HEK293T (cell line): ENCODE data around the gene TENT5A.

ENCODE experiments used
- CTCF ChIA-PET: fragments of 350-600 bp; formaldehyde crosslinking; extraction: SDS; loops from one replicate; lab custom pipeline; 2021; ENCODE audit warnings: antibody characterized with exemption, inconsistent platforms; lab: Yijun Ruan, JAX
- POLR2A ChIA-PET: fragments of 350-600 bp; formaldehyde crosslinking; extraction: SDS; loops from one replicate; lab custom pipeline; 2020; ENCODE audit warnings: antibody characterized with exemption, inconsistent platforms; lab: Yijun Ruan, JAX
- DNase-seq: peaks from one replicate; pipeline ENCODE4 v3.0.0; 2012; ENCODE audit warnings: mixed read lengths; ENCODE audit errors: extremely low spot score
- ARNT ChIP-seq: fragments of 450-650 bp; IDR thresholded peaks from 2 replicates; pipeline ENCODE4 v1.6.1; 2017; ENCODE audit warnings: mild to moderate bottlenecking
- BHLHE40 ChIP-seq: fragments of 450-650 bp; IDR thresholded peaks from 2 replicates; pipeline ENCODE4 v1.6.1; 2016; ENCODE audit warnings: mild to moderate bottlenecking, moderate library complexity, borderline replicate concordance
- CTBP1 ChIP-seq: fragments of 450-650 bp; IDR thresholded peaks from 2 replicates; pipeline ENCODE4 v1.6.1; 2016; ENCODE audit warnings: borderline replicate concordance
- ELF4 ChIP-seq: fragments of 450-650 bp; IDR thresholded peaks from 2 replicates; pipeline ENCODE4 v1.6.1; 2017; ENCODE audit warnings: antibody characterized with exemption
- FOXA1 ChIP-seq: fragments of 450-650 bp; IDR thresholded peaks from 2 replicates; pipeline ENCODE4 v1.6.1; 2016; ENCODE audit warnings: mild to moderate bottlenecking
- FOXK2 ChIP-seq: fragments of 450-650 bp; IDR thresholded peaks from 2 replicates; pipeline ENCODE4 v1.6.1; 2016; ENCODE audit warnings: mild to moderate bottlenecking
- FOXM1 ChIP-seq: fragments of 450-650 bp; IDR thresholded peaks from 2 replicates; pipeline ENCODE4 v1.6.1; 2017; ENCODE audit warnings: mild to moderate bottlenecking, borderline replicate concordance
- HDGF ChIP-seq: fragments of 450-650 bp; IDR thresholded peaks from 2 replicates; pipeline ENCODE4 v1.6.1; 2017; ENCODE audit warnings: antibody characterized with exemption, borderline replicate concordance
- L3MBTL2 ChIP-seq: fragments of 450-650 bp; conservative IDR thresholded peaks from 2 replicates; pipeline ENCODE4 v1.6.1; 2016; ENCODE audit warnings: mild to moderate bottlenecking
- LEF1 ChIP-seq: fragments of 450-650 bp; IDR thresholded peaks from 2 replicates; pipeline ENCODE4 v1.6.1; 2017; ENCODE audit warnings: mild to moderate bottlenecking, borderline replicate concordance
- NFRKB ChIP-seq: fragments of 450-650 bp; IDR thresholded peaks from 2 replicates; pipeline ENCODE4 v1.6.1; 2016; ENCODE audit warnings: mild to moderate bottlenecking, moderate library complexity
- SP1 ChIP-seq: fragments of 450-650 bp; IDR thresholded peaks from 2 replicates; pipeline ENCODE4 v1.6.1; 2017
- SUZ12 ChIP-seq: fragments of 450-650 bp; IDR thresholded peaks from 2 replicates; pipeline ENCODE4 v1.6.1; 2016; ENCODE audit warnings: mild to moderate bottlenecking
- TARDBP ChIP-seq: fragments of 450-650 bp; IDR thresholded peaks from 2 replicates; pipeline ENCODE4 v1.6.1; 2016
- ZNF384 ChIP-seq: fragments of 450-650 bp; IDR thresholded peaks from 2 replicates; pipeline ENCODE4 v1.6.1; 2016
- TF ChIP-seq, protein P1 (sequence below): fragments of 450-650 bp; IDR thresholded peaks from 2 replicates; pipeline ENCODE4 v1.6.1; 2016

The TENT5A gene

GRCh38 chr6:81720427-81720826, 32.1 kb downstream of the TENT5A start:
- POLR2A ChIA-PET, result no interaction called here
- no peak for TF ChIP-seq SP1

DNA sequence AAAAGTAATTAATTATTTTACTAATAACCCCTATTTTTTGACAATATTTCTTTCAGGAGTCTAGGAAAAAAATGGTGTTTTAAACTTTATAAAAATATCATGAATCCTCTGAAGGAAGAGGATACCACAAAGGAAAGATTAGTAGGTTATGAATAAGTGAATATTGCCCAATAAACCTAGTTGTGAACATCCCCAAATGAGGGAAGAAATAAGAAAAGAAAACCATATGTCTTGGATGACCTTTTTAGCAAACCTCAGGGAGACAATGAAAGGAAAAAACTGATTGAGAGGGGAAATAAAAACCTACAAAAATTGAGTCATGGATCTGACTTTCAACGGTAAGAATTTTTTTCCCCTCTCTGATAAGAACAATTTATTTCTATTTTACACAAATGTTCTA, 34.4 kb downstream of the TENT5A start:
- no peak for DNase-seq
- ChIA-PET CTCF (no interaction called here), POLR2A (no interaction called here)
- TF ChIP-seq ZNF384, result no peak
- no peak for TF ChIP-seq SP1
- no peak for TF ChIP-seq FOXM1
- TF ChIP-seq CTBP1, result no peak
- no peak for TF ChIP-seq HDGF
- TF ChIP-seq TARDBP, result no peak
- no peak for TF ChIP-seq LEF1
- no peak for TF ChIP-seq SUZ12

More at GRCh38 chr6:81720427-81720826, 32.1 kb downstream of the TENT5A start:
- CTCF ChIA-PET, result no interaction called here
- no peak for DNase-seq

- TF ChIP-seq LEF1 (no peak), HDGF (no peak), ELF4 (no peak), FOXM1 (no peak), SP1 (no peak), TARDBP (no peak), ARNT (no peak)
- no peak for DNase-seq
- ChIA-PET CTCF (no interaction called here), POLR2A (no interaction called here)
Measured at GRCh38 chr6:81714684-81715083, 37.8 kb downstream of the TENT5A start.

DNA sequence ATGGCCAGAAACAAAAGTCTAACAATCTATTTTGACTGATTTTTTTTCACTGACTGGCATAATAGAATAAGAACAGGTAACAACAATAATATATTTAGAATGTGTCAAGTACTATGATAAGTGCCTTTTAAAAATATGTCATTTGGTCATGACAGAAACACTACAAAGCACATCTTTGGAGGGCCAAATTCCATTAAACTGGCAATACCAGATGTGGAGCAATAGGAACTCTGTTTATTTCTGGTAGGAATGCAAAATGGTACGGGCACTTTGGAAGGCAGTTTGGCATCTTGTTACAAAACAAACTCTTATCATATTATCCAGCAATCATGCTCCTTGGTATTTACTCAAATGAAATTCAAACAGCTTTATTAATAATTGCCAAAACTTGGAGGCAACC, 39.3 kb downstream of the TENT5A start:
- no peak for DNase-seq
- CTCF ChIA-PET, result no interaction called here
- TF ChIP-seq ELF4, result no peak
- TF ChIP-seq CTBP1, result no peak
- no peak for TF ChIP-seq FOXA1
- TF ChIP-seq ARNT, result no peak
- POLR2A ChIA-PET, result no interaction called here

DNA sequence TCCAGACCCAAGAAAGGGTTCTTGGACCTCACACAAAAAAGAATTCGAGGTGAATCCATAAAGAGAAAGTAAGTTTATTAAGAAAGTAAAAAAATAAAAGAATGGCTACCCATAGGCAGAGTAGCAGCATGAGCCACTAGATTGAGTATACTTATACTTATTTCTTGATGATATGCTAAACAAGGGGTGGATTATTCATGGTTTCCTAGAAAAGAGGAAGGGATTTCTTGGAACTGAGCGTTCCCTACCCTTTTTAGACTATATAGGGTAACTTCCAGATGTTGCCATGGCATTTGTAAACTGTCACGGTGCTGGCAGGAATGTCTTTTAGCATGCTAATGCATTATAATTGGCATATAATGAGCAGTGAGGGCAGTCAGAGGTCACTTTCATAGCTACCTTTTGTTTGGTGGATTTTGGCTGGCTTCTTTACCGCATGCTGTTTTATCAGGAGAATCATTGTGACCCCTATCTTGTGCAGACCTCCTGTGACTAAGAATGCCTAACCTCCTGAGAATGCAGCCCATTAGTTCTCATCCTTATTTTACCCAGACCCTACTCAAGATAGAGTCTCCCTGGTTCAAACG, 44.3 kb downstream of the TENT5A start:
- POLR2A ChIA-PET, result no interaction called here
- CTCF ChIA-PET, result no interaction called here
- DNase-seq, result no peak
- TF ChIP-seq ZNF384 (no peak), BHLHE40 (no peak), NFRKB (no peak), FOXM1 (no peak), LEF1 (no peak), ARNT (no peak)

GRCh38 chr6:81704700-81705099, 47.8 kb downstream of the TENT5A start:
- TF ChIP-seq TARDBP, result no peak
- no peak for TF ChIP-seq LEF1
- no peak for TF ChIP-seq CTBP1
- TF ChIP-seq SP1, result no peak
- TF ChIP-seq ARNT, result no peak
- TF ChIP-seq FOXK2, result no peak
- TF ChIP-seq, protein P1, sequence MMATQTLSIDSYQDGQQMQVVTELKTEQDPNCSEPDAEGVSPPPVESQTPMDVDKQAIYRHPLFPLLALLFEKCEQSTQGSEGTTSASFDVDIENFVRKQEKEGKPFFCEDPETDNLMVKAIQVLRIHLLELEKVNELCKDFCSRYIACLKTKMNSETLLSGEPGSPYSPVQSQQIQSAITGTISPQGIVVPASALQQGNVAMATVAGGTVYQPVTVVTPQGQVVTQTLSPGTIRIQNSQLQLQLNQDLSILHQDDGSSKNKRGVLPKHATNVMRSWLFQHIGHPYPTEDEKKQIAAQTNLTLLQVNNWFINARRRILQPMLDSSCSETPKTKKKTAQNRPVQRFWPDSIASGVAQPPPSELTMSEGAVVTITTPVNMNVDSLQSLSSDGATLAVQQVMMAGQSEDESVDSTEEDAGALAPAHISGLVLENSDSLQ, result no peak
- TF ChIP-seq HDGF, result no peak
- TF ChIP-seq FOXM1, result no peak
- TF ChIP-seq NFRKB, result no peak
- no peak for TF ChIP-seq FOXA1
- no peak for TF ChIP-seq L3MBTL2
- DNase-seq, result no peak
- POLR2A ChIA-PET, result no interaction called here
- CTCF ChIA-PET, result no interaction called here

- ChIA-PET POLR2A (no interaction called here), CTCF (no interaction called here)
- DNase-seq, result no peak
- TF ChIP-seq NFRKB, result no peak
- no peak for TF ChIP-seq ELF4
- TF ChIP-seq TARDBP, result no peak
Measured at GRCh38 chr6:81700414-81700813, 52.1 kb downstream of the TENT5A start.

DNA sequence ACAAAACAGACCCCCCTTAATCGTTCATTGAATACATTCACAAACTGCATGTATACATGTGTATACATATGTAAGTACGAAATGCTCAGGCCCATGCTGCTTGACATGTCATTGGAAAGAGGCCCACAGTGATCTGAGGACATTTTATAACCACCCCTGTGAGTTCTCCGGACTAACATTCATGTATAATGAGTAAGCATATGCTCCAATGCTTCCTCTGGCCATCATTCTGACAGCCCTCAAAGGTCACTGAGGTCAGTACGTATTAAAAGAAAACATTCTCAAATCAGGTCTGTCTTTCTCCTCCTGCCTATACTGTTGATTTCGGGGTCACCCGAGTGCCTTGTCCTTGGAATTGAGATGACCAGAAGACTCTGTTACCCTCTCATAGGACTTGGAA, 54.9 kb downstream of the TENT5A start:
- TF ChIP-seq FOXM1 (no peak), NFRKB (no peak), FOXK2 (no peak), LEF1 (no peak), SP1 (no peak), L3MBTL2 (no peak), CTBP1 (no peak), ARNT (no peak), HDGF (no peak), FOXA1 (no peak), TARDBP (no peak), SUZ12 (no peak)
- TF ChIP-seq, protein P1, result no peak
- ChIA-PET CTCF (no interaction called here), POLR2A (no interaction called here)
- no peak for DNase-seq
